K562 (cell line): ENCODE data around the gene CS. TPM values are rescaled to one million over a fixed set of nuclear protein-coding genes. Genes with fewer than 3 reads are reported as not detected.
A peak's percentile ranks its signal among the peaks of the same experiment; 100 is the strongest.

ENCODE experiments used
- ARID3A ChIP-seq: IDR thresholded peaks from 2 replicates; pipeline ENCODE4 v1.6.1; 2012; ENCODE audit warnings: low read depth, low read length, improper control_type of control experiment, borderline replicate concordance
- BCLAF1 ChIP-seq, 2 experiments: fragments of 450-650 bp in 1 of 2; IDR thresholded peaks; 2 replicates each; pipeline ENCODE4 v1.6.1; 2011 to 2017; ENCODE audit warnings: low read depth in 2 of 2, antibody characterized with exemption in 1 of 2, borderline replicate concordance in 1 of 2, low read length in 1 of 2, mild to moderate bottlenecking in 1 of 2, mixed read lengths in 1 of 2; ENCODE audit not compliant: control insufficient read depth in 1 of 2
- COPS2 ChIP-seq: fragments of 450-650 bp; conservative IDR thresholded peaks from 2 replicates; pipeline ENCODE4 v1.6.1; 2016; ENCODE audit warnings: mild to moderate bottlenecking, moderate library complexity
- ELF1 ChIP-seq: fragments of 200-800 bp; sonication (Bioruptor generic); IDR thresholded peaks from 2 replicates; pipeline ENCODE4 v1.6.1; 2016; ENCODE audit warnings: missing genetic modification characterization, missing compliant biosample characterization
- HDAC6 ChIP-seq: IDR thresholded peaks from 2 replicates; pipeline ENCODE4 v1.6.1; 2012; ENCODE audit warnings: low read depth, mild to moderate bottlenecking, control low read depth, inconsistent platforms, low read length, moderate library complexity
- HNRNPH1 ChIP-seq: fragments of 200-400 bp; formaldehyde crosslinking; optimal IDR thresholded peaks from 2 replicates; pipeline ENCODE3; 2017; ENCODE audit warnings: low read depth, mild to moderate bottlenecking, low read length, moderate library complexity
- HOXB6 ChIP-seq: fragments of 250-450 bp; sonication (Bioruptor Pico); IDR thresholded peaks from 2 replicates; pipeline ENCODE4 v1.5.1; 2022; ENCODE audit warnings: mild to moderate bottlenecking, borderline replicate concordance
- MECOM ChIP-seq: fragments of 250-450 bp; sonication (Bioruptor Pico); IDR thresholded peaks from 2 replicates; pipeline ENCODE4 v1.8.0; 2022; ENCODE audit warnings: inconsistent platforms
- PHF21A ChIP-seq: fragments of 450-650 bp; IDR thresholded peaks from 2 replicates; pipeline ENCODE4 v1.6.1; 2017; ENCODE audit warnings: low read depth, borderline replicate concordance
- RBFOX2 ChIP-seq: fragments of 200-400 bp; formaldehyde crosslinking; IDR thresholded peaks from 2 replicates; pipeline ENCODE4 v1.6.1; 2017; ENCODE audit warnings: low read depth, mild to moderate bottlenecking, low read length, moderate library complexity
- SMAD3 ChIP-seq: fragments of 450-650 bp; formaldehyde crosslinking; conservative IDR thresholded peaks from 2 replicates; pipeline ENCODE4 v1.4.0; 2020; ENCODE audit warnings: mild to moderate bottlenecking
- SNRNP70 ChIP-seq: fragments of 200-400 bp; formaldehyde crosslinking; optimal IDR thresholded peaks from 2 replicates; pipeline ENCODE3; 2017; ENCODE audit warnings: low read depth, low read length
- SRSF3 ChIP-seq: fragments of 200-400 bp; formaldehyde crosslinking; IDR thresholded peaks from 2 replicates; pipeline ENCODE4 v1.6.1; 2016; ENCODE audit warnings: mild to moderate bottlenecking, low read length, moderate library complexity; ENCODE audit not compliant: insufficient read depth
- SRSF9 ChIP-seq: fragments of 200-400 bp; formaldehyde crosslinking; IDR thresholded peaks from 2 replicates; pipeline ENCODE4 v1.6.1; 2017; ENCODE audit warnings: low read depth, low read length, borderline replicate concordance
- TAF1 ChIP-seq: IDR thresholded peaks from 2 replicates; pipeline ENCODE4 v1.6.1; 2011; ENCODE audit warnings: mild to moderate bottlenecking, low read length, moderate library complexity; ENCODE audit not compliant: insufficient read depth, control insufficient read depth, severe bottlenecking; ENCODE audit errors: extremely low read depth
- YBX1 ChIP-seq: fragments of 450-650 bp; IDR thresholded peaks from 2 replicates; pipeline ENCODE4 v1.7.1; 2016; ENCODE audit warnings: mild to moderate bottlenecking
- ZNF174 ChIP-seq: fragments of 250-450 bp; sonication (Bioruptor Pico); IDR thresholded peaks from 2 replicates; pipeline ENCODE4 v1.4.0; 2020; ENCODE audit warnings: mild to moderate bottlenecking
- ZNF197 ChIP-seq: fragments of 200-800 bp; sonication (Bioruptor generic); IDR thresholded peaks from 2 replicates; pipeline ENCODE4 v1.6.1; 2016; ENCODE audit warnings: low read depth, missing genetic modification characterization, missing compliant biosample characterization
- ZNF398 ChIP-seq: fragments of 250-450 bp; sonication (Bioruptor Pico); IDR thresholded peaks from 2 replicates; pipeline ENCODE4 v1.8.0; 2021; ENCODE audit warnings: moderate library complexity, mild to moderate bottlenecking, inconsistent platforms
- ZNF551 ChIP-seq: fragments of 250-450 bp; sonication (Bioruptor Pico); IDR thresholded peaks from 2 replicates; pipeline ENCODE4 v1.5.0; 2021; ENCODE audit warnings: mild to moderate bottlenecking, moderate library complexity
- ZNF644 ChIP-seq: fragments of 200-800 bp; sonication (Bioruptor generic); IDR thresholded peaks from 2 replicates; pipeline ENCODE4 v1.6.1; 2016; ENCODE audit warnings: low read depth, missing genetic modification characterization, missing compliant biosample characterization
- polyA plus RNA-seq, 8 experiments: library from polyadenylated mRNA; depleted of rRNA in 4 of 8; stranded (reverse) in 5 of 8; unstranded in 3 of 8; fragments of >200 nt; fragmentation: Nextera tagmentation in 2 of 8; fragmentation: Illumina TruSeq in 1 of 8; extraction: Ambion mirVana in 2 of 8; extraction: Trizol in 1 of 8; gene quantifications; 2 replicates each; pipeline versions ENCODE4 v1.2.1 to v1.2.3, GENCODE V29; 2011 to 2014; ENCODE audit warnings: inconsistent platforms in 1 of 8, missing spikeins in 1 of 8
- total RNA-seq, 7 experiments: library from RNA; depleted of rRNA in 6 of 7; stranded (reverse); fragments of >200 nt in 6 of 7; fragmentation: Illumina TruSeq in 2 of 7; extraction: Trizol in 2 of 7; gene quantifications; 2 replicates each; pipeline versions ENCODE4 v1.2.1 to v1.2.3, GENCODE V29; 2011 to 2021; ENCODE audit warnings: low replicate concordance in 1 of 7

Gene CS
- total and polyA plus RNA-seq, 9 of the 15 experiments (the other 6 are each of a cell fraction or from before 2014, with no cell fraction given) = 99.9 to 390 (median 149) TPM

- TF ChIP-seq SRSF3 (no peak), HOXB6 (CRISPR knock-in tag) (0 out of 2 replicates have a peak, but pooled peaks have one; percentile 9), ZNF644 (tag) (peak; percentile 54; the same call in 1 of the 2 replicates), SRSF9 (no peak), TAF1 (peak; percentile 41), SMAD3 (CRISPR knock-in tag) (0 out of 2 replicates have a peak, but pooled peaks have one; percentile 49), ZNF174 (CRISPR knock-in tag) (no peak), PHF21A (peak; percentile 67; the same call in 1 of the 2 replicates), BCLAF1 (IDR thresholded peaks at IDR 0.05; ENCODE audit: borderline replicate concordance in 1 of 2, control insufficient read depth in 1 of 2, low read depth in 2 of 2, low read length in 1 of 2) (no peak), SNRNP70 (no peak), YBX1 (no peak), HNRNPH1 (no peak), ZNF197 (CRISPR knock-in tag) (peak; percentile 72; the same call in 1 of the 2 replicates), ZNF398 (no peak), ZNF551 (no peak), MECOM (CRISPR knock-in tag) (peak; percentile 73; the same call in 1 of the 2 replicates), HDAC6 (no peak), ARID3A (no peak), COPS2 (no peak), RBFOX2 (no peak), ELF1 (0 out of 2 replicates have a peak, but pooled peaks have one; percentile 54)
Observed at GRCh38 chr12:56300644-56301464, 724 bp upstream of the CS start (continued).
